PC-3 (cell line): ENCODE measurements around the gene ALG2.

Experiments used
- EZH2 ChIP-seq: fragments of 300-600 bp; sonication (generic); IDR thresholded peaks from one replicate; pipeline ENCODE4 v1.6.1; 2017; ENCODE audit warnings: antibody characterized with exemption, mild to moderate bottlenecking, low read length; ENCODE audit not compliant: unreplicated experiment
- TF ChIP-seq, protein P1 (sequence below): fragments of 300-600 bp; sonication (generic); conservative IDR thresholded peaks from 2 replicates; pipeline ENCODE4 v1.5.1; 2017; ENCODE audit warnings: antibody characterized with exemption, low read depth, mild to moderate bottlenecking, low read length

DNA sequence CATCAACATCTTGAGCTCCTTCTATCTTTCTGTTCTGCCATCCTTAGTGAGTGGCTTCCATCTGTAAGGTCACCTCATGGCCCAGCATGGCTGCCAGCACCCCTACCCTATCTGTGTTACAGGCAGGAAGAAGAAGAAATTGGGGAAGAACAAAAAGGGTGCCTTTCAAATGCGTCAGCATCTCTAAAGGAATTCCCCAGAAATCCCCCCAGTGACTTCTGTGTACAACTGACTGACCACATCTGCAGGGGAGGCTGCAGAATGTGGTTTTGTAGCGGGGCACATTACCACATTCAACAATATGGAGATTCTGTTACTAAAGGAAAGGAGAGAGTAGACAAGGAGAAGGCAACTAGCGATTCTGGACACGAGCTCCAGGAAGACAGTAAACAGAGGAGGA, 40.1 kb downstream of the ALG2 start:
- TF ChIP-seq, protein P1, sequence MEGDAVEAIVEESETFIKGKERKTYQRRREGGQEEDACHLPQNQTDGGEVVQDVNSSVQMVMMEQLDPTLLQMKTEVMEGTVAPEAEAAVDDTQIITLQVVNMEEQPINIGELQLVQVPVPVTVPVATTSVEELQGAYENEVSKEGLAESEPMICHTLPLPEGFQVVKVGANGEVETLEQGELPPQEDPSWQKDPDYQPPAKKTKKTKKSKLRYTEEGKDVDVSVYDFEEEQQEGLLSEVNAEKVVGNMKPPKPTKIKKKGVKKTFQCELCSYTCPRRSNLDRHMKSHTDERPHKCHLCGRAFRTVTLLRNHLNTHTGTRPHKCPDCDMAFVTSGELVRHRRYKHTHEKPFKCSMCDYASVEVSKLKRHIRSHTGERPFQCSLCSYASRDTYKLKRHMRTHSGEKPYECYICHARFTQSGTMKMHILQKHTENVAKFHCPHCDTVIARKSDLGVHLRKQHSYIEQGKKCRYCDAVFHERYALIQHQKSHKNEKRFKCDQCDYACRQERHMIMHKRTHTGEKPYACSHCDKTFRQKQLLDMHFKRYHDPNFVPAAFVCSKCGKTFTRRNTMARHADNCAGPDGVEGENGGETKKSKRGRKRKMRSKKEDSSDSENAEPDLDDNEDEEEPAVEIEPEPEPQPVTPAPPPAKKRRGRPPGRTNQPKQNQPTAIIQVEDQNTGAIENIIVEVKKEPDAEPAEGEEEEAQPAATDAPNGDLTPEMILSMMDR, result no peak
- no peak for TF ChIP-seq EZH2
